Lower leg skin (tissue), 3 donors: ENCODE data around the gene METRN.

Experiments
- POLR2A ChIP-seq, 2 donors: fragments of 450-650 bp; IDR thresholded peaks; one replicate each; pipeline ENCODE4 v1.6.1; 2016 to 2017; ENCODE audit warnings: antibody characterized with exemption in 2 of 2, mild to moderate bottlenecking in 1 of 2, moderate library complexity in 1 of 2
- TF ChIP-seq, protein P1 (sequence below), 3 donors: fragments of 450-650 bp; IDR thresholded peaks; one replicate each; pipeline ENCODE4 v1.5.1; 2016; ENCODE audit warnings: antibody characterized with exemption in 3 of 3, mild to moderate bottlenecking in 3 of 3, moderate library complexity in 2 of 3

DNA sequence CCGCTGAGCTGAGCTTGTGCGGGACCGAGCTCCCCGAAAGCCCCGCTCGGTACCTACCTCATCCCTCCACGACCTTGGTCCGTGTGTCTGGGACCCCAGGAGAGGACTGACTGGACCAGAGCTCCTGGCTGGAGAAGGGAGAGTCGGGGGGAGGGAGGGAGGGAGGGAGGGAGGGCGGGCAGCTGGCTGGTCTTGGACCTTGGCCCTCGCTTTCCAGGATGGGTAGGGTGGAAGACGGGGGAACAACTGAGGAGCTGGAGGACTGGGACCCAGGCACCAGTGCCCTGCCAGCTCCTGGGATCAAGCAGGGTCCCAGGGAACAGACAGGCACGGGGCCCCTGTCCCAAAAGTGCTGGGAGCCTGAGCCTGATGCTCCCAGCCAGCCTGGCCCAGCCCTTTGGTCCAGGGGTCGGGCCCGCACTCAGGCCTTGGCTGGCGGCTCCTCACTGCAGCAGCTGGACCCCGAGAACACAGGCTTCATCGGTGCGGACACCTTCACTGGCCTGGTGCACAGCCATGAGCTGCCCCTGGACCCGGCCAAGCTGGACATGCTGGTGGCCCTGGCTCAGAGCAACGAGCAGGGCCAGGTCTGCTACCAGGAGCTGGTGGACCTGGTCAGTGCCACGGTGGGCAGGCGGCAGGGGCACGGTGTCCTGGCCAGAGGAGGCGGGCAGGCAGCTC, 38.9 kb upstream of the METRN start:
- TF ChIP-seq, protein P1, sequence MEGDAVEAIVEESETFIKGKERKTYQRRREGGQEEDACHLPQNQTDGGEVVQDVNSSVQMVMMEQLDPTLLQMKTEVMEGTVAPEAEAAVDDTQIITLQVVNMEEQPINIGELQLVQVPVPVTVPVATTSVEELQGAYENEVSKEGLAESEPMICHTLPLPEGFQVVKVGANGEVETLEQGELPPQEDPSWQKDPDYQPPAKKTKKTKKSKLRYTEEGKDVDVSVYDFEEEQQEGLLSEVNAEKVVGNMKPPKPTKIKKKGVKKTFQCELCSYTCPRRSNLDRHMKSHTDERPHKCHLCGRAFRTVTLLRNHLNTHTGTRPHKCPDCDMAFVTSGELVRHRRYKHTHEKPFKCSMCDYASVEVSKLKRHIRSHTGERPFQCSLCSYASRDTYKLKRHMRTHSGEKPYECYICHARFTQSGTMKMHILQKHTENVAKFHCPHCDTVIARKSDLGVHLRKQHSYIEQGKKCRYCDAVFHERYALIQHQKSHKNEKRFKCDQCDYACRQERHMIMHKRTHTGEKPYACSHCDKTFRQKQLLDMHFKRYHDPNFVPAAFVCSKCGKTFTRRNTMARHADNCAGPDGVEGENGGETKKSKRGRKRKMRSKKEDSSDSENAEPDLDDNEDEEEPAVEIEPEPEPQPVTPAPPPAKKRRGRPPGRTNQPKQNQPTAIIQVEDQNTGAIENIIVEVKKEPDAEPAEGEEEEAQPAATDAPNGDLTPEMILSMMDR (IDR thresholded peaks at IDR 0.05), result no peak
- TF ChIP-seq POLR2A (IDR thresholded peaks at IDR 0.05), result no peak
